GM21381 (cell line): ENCODE data around the gene ZNF346.

Source experiments
- ATAC-seq: cut with Tn5 transposase; IDR thresholded peaks from one replicate; pipeline ENCODE4 v1.9.1; 2021; ENCODE audit warnings: mild to moderate bottlenecking, moderate library complexity; ENCODE audit not compliant: unreplicated experiment

The ZNF346 gene

DNA sequence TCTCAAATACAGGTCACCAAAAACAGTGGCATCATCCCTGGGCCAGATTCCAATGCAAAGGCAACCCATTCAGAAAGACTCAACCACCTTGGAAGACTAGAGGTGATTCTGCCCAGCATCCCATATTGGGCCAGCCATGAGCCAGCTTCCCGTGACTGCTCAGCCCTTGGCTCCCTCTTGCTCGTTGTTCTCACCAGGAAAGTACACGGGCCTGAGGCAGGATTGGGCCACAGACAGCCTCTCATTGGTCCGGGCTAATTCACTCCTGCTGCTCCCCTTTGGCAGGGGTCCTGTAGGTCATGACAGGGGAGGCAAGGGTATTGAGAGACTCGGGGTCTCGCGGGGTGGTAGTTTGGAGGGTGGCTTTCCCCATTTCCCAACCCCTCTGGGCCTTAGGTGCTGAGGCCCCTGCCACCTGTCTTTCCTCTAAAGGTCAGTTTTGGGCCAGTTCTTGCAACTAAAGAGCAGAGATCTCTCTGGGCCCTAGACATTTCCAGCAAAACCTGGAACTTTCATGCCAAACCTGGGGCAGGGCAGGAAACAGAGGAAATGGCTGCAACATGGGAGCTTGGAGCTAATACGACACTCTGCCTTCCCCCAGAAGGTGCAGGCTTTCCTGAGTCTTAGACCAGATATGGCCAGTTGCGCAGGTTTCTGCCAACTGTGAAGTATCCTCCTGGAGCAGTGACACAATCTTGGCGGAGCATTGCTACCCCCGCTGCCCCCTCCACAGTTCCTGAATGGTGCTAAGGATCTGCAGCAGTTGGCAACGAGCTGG, 42.2 kb downstream of the ZNF346 start:
- no peak for ATAC-seq

DNA sequence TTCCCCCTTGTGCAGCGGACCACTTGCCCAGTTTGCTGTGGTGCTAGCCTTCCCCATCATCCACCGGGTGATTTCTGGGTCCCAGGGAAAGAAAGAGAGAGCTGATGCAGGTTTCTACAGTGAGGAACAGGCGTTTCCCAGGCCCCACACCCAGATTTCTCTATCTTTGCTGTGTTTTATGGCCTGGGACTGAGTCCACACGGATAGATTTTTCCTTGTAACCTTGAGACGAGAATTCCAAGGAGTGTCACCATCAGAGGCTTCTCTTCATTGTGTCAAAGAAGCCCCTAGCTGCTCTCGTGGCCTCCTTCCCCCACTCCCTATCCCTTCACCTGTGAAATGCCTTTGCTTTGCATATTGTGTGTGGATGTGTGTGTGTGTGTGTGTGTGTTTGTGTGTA, 43.0 kb downstream of the ZNF346 start:
- no peak for ATAC-seq

DNA sequence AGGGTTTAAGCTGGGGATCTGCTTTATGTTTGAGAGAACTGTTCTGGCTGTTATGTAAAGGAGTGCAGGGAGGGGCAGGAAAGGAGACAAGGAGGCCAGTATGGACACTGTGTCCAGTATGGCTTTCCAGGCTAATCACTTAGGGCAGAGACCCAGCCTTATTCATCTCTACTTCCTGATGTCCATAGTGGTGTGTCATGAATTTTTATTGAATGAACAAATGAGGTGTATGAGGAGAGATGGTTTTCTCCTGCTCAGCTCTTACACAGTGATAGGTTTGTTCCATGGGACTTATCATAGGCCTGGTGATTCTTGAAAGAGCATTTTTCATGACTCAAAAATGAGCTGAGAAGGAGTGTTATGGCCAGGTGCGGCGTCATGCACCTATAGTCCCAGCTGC, 43.7 kb downstream of the ZNF346 start:
- no peak for ATAC-seq

DNA sequence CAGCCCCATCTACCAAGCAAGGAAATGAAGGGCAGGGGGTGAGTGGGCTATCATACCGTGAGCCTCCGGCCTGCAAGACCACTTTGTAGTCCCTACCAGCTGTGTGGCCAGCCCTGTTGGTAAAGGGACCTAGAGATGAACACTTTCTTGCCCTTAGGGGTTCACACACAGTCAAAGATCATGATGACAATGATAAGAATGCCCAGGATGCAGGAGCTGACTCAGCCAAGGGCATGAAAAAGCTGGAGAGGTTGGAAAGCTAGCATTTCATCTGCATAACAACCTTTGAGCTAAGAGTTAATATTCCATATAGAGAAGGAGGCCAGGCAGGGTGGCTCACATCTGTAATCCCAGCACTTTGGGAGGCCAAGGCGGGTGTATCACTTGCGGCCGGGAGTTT, 45.0 kb downstream of the ZNF346 start:
- no peak for ATAC-seq

DNA sequence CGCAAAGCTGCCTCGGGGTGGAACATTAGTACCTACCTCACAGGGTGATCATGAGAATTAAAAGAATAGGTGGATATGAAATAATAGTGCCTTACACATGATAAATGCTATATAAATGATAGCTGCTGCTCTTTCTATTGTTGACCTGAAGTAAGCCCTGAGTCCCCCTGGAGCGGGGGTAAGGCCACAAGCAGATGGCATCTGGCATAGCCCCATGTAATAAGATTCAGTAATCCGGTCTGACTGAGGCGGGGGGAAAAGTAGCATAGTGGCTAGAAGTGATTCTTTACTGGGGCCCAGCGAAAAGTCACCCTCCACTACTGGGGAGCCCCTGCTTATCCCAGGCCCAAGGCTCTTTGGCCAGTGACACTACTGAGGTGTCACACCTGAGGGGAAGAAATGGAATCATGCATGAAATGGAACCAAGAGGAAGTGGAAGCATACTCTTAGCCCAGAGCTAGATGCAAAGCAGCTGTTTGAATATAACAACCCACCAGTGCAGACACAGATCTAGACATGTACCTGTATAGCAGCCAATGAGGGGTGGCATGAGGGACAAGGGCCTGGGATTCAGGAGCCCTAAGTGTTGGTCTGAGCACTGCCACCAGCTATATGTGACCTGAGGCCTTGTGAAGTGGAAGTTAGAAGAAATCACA, 48.2 kb downstream of the ZNF346 start:
- ATAC-seq: no peak

DNA sequence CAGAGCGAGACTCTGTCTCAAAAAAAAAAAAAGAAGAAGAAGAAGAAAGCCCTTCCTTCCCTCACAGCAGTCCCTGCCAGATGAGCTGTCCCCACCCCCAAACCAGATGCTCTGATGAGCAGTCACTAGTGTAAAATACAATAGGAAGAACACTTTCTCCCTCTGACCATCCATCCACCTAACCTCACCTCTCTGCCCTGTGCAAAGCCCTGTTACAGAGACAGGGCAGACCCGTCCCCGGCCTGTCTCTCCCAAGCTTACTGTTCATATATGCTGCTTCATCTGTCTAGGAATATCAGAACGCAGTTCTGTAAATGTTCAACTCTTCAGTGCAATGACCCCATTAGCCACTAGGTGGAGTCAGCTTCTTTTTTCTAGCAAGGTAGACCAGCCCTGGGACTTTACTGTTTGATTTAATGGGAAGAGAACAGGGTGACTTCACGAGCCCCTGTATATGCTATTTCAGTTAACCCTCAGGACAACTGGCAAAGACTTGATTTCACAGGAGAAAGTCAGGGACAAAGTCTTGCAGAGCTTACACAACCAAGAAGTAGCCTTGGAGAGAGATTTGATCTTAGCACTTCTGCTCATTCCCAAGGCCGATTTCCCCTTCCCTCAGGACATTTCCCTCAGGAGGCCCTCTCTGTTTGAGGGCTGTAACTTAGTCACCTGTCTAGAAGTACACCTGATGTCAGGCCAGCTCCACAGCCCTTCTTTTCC, 49.3 kb downstream of the ZNF346 start:
- peak; percentile 72 for ATAC-seq

DNA sequence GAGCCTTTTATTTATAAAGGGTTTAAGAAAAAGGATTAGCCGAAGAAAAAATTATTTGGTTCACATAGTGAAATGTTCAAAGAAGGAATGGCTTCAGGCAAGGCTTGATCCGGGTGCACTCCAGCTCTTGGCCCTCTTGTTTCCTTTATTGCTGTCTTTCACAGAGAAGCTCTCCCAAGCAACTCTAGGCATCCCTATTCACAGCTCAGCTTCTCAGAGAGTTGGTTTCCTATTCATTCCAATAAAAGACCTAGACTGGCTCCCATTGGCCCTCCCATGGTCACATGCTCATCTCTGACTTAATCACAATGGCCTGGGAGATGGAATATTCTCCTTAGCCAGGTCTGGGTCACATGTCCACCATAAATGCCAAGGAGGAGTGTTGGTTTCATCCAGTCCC, 54.8 kb downstream of the ZNF346 start:
- ATAC-seq: no peak

GRCh38 chr5:177079606-177080005, 57.1 kb downstream of the ZNF346 start:
- no peak for ATAC-seq

GRCh38 chr5:177080265-177080664, 57.8 kb downstream of the ZNF346 start:
- no peak for ATAC-seq

DNA sequence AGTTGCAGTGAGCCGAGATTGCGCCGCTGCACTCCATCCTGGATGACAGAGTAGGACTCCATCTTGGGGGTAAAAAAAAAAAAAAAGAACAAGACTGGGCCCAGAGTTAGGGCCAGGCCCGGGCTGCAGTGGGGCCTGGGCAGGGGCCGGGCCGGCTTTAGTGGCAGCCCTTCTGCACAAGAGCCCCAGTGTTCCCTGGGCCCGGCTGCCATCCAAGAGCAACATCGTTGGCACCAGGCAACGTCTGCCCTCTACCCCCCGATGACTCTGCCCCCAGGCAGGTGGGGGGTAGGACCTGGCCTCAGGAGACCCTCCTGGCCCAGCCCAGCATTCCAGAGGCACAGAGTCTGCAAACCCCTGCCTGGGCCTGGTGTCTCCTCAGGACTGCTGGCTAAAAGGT, 59.4 kb downstream of the ZNF346 start:
- no peak for ATAC-seq

GRCh38 chr5:177083357-177083756, 60.9 kb downstream of the ZNF346 start:
- no peak for ATAC-seq

GRCh38 chr5:177084175-177084574, 61.7 kb downstream of the ZNF346 start:
- no peak for ATAC-seq

DNA sequence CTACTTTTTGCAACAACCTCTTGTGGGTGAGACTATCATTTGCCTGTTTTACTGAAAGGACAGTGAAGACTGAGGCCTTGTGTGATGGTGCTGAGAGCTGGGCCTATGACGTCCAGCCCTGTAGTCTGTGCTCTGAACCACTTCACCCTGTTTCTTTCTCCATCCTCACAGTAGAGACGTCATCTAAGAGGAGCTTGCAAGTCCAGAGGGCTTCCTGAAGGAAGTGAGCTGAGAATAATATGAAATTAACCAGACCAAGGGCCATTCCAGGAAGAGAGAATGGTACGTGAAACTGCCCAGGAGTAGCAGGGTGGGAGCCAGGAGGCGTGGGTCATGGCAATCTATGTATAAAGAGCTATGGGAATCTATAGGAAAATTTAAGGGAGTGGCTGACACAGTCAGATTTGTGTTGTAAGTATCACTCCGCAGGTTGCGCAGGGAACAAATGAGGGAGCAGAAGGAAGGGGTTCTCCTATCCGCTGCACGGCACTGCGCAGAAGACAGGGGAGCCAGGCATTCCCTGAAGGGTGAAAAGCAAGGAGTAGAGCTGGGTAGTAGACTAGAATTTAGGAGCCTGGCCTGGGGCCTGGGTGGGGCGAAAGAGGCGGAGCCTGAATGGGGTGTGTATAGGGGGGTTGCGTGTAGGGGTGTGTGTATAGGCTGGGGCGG, 63.6 kb downstream of the ZNF346 start:
- ATAC-seq: no peak

DNA sequence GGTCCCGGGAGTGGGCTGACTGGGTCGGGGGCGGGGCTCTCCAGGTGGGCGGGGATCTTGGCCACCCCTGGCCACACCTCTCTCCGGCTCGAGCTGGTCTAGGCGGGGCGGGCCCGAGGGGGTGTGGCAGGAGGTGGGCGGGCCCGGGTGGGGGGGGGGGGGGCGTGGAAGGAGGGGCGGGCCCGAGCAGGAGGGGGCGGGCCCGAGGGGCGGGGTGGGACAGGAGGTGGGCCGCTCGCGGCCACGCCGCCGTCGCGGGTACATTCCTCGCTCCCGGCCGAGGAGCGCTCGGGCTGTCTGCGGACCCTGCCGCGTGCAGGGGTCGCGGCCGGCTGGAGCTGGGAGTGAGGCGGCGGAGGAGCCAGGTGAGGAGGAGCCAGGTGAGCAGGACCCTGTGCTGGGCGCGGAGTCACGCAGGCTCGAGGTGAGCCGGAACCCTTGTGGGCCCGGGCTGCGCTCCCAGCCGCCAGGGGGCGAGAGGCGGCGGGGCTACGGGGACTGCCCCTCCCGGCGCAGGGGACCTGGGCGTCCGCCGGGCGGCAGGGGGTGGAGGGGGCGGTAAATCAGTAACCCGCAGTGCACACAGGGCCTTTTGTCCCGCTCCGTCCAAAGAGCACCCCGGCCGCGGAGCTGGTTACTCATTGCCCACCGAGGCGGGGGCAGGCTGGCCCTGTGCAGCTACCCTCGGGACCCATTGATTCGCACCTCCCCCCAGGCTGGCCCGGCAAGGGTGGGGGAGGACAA, 64.3 kb downstream of the ZNF346 start, which contains the start of gene FGFR4:
FGFR4 (plus strand) TSS at position 262 of the 744 bp plus-strand sequence. CDS start 2,688 bp downstream, outside the sequence.
- ATAC-seq: peak; percentile 59

DNA sequence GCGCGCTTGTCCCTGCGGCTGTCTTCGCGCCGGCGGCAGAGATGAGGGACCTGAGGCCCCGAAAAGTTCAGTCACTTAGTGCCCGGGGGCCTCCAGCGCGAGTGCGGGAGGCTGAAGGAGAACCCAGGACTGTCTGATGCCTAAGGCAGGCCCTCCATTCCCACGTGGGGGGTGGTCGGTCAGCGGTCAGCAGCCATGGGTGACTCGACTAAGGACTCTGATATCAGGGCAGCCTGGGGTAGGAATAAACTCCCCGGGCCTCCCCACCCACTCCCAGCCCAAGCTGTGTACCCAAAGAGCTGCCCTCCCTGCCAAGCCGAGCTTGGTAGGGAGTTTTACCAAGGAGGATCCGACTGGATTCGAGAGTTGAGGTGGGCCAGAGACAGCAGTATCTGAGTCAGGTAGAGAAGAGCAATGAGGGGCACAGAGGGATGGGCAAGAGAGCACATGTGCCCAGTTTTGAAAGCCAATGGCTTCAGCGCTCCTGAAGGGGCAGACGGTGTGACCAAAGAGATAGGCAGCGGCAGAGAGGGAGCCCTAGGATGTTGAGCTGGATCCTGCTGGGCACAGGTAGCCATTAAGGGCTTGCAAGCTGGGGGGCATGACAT, 65.0 kb downstream of the ZNF346 start:
- no peak for ATAC-seq

- no peak for ATAC-seq
These were observed 66.6 kb downstream of the ZNF346 start for GRCh38 chr5:177089127-177089526.

DNA sequence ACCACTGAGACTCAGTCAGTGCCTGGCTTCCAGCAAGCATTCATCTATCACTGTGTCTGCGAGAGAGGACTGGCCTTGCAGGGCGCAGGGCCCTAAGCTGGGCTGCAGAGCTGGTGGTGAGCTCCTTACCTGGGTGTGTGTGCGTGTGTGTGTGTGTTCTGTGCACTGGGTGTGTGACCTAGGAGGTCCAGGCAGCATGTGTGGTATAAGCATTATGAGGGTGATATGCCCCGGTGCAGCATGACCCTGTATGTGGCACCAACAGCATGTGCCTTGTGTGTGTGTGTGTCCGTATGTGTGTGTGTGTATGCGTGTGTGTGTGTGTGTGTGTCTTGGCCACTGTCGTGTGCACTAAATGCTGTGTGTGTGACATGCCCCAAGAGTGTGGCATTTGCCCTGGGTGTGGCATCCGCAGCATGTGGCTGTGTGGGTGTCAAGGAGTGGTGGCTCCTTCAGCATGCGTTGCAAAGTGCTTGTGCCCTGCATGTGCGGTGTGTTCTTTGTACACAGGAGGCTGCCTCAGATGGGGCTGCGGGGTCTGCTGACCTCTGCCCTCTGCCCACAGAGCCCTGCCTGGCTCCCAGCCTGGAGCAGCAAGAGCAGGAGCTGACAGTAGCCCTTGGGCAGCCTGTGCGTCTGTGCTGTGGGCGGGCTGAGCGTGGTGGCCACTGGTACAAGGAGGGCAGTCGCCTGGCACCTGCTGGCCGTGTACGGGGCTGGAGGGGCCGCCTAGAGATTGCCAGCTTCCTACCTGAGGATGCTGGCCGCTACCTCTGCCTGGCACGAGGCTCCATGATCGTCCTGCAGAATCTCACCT, 67.5 kb downstream of the ZNF346 start:
- ATAC-seq: no peak

GRCh38 chr5:177090813-177091212, 68.3 kb downstream of the ZNF346 start:
- ATAC-seq: no peak

GRCh38 chr5:177091232-177091631, 68.7 kb downstream of the ZNF346 start:
- ATAC-seq: no peak
